ENCODE measurements around the gene SLC35D3. TPM values are rescaled to one million over a fixed set of nuclear protein-coding genes. Genes with fewer than 3 reads are reported as not detected.
"Not testable (repeated sequence)": the region's sequence is repeated elsewhere in the genome, so short reads cannot be mapped to it uniquely, and the experiment has no call there.

The SLC35D3 gene
- total RNA-seq, 2 donors from 2014 or later, result not detected

- no peak for DNase-seq (ENCODE audit: low spot score)
- intact Hi-C loops (cut with DNase I), result no loop called here
These were observed 37.4 kb downstream of the SLC35D3 start for GRCh38 chr6:136959471-136959891.

DNA sequence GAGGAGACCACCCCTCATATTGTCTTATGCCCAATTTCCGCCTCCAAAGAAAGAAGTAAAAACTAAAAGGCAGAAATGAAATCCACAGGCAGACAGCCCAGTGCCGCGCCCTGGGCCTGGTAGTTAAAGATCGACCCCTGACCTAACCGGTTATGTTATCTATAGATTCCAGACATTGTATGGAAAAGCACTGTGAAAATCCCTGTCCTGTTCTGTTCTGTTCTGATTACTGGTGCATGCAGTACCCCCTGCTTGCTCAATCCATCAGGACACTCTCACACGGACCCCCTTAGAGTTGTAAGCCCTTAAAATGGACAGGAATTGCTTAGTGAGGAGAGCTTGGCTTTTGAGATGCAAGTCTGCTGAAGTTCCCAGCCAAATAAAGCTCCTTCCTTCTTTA lies 37.8 kb downstream of the SLC35D3 start:
- DNase-seq (ENCODE audit: low spot score); intact Hi-C loops (cut with DNase I): not testable (repeated sequence)

DNA sequence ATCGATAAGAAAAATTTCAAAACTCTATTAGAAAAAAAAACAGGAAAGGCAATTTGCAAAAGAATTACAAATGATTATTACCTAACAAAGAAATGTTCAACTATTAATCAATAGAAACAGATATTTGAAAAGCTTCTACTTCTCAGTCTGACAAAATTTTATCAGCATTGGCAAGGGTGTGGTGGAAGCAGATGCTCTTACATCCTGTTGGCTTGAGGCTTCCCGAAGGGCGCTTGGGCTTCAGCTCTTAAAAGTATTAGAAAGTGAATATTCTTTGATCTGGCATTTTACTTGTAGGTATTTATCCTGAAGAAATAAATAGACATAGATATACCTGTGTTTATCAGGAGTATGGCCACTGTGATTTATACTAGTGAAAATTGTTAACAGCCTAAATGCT lies 38.7 kb downstream of the SLC35D3 start:
- DNase-seq (ENCODE audit: low spot score), result no peak
- intact Hi-C loops (cut with DNase I), result no loop called here

- no peak for DNase-seq (ENCODE audit: low spot score)
- intact Hi-C loops (cut with DNase I), result no loop called here
These were observed 39.7 kb downstream of the SLC35D3 start for GRCh38 chr6:136961848-136962247.

DNA sequence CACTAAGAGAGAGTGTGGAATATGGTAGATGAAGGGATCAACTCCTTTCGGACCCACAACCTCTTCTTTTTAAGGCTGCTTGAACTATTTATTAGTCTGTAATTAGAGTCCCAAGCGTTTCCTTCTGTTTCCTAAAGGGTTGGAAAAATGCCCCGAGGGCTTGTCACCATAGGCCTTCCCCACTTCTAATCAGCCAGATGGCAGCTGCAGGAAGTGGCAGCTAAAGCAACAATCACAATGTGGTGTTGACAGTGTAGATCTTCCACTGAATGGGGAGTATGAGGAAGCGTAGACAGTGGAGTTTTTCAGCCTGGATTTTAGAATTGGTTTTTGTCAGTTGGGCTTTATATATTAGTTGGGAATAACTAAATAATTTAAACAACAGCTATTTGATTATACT lies 40.6 kb downstream of the SLC35D3 start:
- intact Hi-C loops (cut with DNase I), result no loop called here
- DNase-seq (ENCODE audit: low spot score), result no peak

- intact Hi-C loops (cut with DNase I), result no loop called here
- no peak for DNase-seq (ENCODE audit: low spot score)
These were observed 41.2 kb downstream of the SLC35D3 start for GRCh38 chr6:136963259-136963658.

- no peak for DNase-seq (ENCODE audit: low spot score)
- intact Hi-C loops (cut with DNase I), result no loop called here
These were observed 42.3 kb downstream of the SLC35D3 start for GRCh38 chr6:136964398-136964797.

DNA sequence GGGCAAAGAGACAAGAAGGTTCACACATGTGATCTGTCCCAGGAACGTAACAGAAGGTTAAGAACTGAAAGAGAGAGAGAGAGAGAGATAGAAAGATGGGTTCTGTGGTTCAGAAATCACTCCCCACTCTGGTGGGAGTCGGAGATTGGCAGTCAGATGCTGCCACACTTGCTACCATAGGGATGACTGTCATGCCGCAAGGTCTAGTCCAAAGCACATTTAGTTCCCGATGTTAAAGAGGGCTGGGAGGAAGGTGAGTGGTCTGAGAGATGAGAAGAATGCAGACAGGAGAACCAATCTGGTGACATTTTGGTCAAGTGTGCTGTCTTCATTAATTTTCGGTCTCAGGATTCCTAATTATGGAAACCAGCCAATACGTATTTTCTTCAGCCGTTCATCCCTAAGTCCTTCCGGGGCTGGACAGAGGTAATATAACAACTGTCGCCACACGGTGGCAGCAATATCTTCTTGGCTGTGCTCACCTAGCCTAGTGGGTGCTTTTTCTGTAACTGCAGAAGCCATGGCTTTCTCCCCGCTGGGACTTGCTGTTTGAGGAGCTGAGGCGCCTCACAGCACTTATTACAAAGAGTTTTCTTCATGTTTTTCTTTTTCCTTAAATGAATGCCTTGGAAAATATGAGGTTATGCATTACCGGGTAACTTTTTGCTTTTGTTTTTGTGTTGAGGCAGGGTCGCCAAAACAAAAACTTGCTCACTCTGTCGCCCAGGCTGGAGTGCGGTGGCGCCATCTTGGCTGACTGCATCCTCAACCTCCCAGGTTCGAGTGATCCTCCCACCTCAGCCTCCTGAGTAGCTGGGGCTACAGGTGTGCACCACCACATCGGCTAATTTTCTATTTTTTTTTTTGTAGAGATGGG lies 46.0 kb downstream of the SLC35D3 start:
- DNase-seq (ENCODE audit: low spot score), result peak; percentile 83
- intact Hi-C loops (cut with DNase I), result no loop called here

- intact Hi-C loops (cut with DNase I), result no loop called here
- DNase-seq (ENCODE audit: low spot score), result no peak
These were observed 46.7 kb downstream of the SLC35D3 start for GRCh38 chr6:136968837-136969236.

- intact Hi-C loops (cut with DNase I), result no loop called here
- no peak for DNase-seq (ENCODE audit: low spot score)
These were observed 47.3 kb downstream of the SLC35D3 start for GRCh38 chr6:136969433-136969832.

- intact Hi-C loops (cut with DNase I), result no loop called here
- no peak for DNase-seq (ENCODE audit: low spot score)
These were observed 47.8 kb downstream of the SLC35D3 start for GRCh38 chr6:136969930-136970329.

DNA sequence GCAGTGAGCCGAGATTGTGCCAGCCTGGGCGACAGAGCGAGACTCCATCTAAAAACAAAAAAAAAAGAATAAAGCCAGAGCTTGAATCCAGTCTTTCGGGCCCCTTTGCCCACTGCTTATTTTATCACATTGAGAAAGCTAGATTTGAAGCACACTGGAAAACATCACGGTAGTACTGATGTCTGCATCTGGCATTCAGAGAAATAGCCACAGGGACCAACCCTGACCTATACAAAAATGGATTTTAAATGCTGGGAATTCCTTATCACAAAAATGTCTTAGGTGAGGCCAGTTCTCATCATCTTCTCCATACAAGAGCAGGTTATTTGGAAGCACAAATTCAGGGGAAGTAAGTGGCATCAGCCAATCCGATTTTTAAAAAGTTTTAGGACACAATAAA lies 49.5 kb downstream of the SLC35D3 start:
- no peak for DNase-seq (ENCODE audit: low spot score)
- intact Hi-C loops (cut with DNase I), result no loop called here

DNA sequence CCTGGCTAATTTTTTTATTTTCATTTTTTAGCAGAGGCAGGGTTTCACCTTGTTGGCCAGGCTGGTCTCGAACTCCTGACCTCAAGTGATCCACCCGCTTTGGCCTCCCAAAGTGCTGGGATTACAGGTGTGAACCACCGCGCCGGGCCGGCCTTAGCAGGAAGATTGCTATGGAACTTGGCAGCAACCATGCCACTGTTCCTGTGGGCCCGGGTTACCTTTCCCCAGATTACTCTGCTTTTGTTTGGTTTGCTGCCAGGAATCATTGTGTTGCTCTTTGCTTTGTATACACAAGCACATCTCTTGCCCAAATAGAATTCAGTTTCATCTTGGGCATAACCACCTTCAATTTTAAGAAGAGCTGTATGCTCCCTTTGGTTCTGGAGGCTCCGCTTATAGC lies 51.7 kb downstream of the SLC35D3 start:
- intact Hi-C loops (cut with DNase I); DNase-seq (ENCODE audit: low spot score): not testable (repeated sequence)

Other genes with a start within 250 kb of the SLC35D3 start
- gene MAP3K5, start 129.8 kb upstream of the SLC35D3 start, total RNA-seq, result 10 to 100 TPM; 15.0 to 16.4 TPM
- gene PEX7, start 99.7 kb upstream of the SLC35D3 start, total RNA-seq, result 1 to 10 TPM; 4.4 to 4.7 TPM
- under 1 TPM; 0.19 to 0.60 TPM for gene IL20RA, start 122.7 kb downstream of the SLC35D3 start, total RNA-seq